Natural killer cell (primary cell): ENCODE results near the gene PPP1R27. TPM values are rescaled to one million over a fixed set of nuclear protein-coding genes. Genes with fewer than 3 reads are reported as not detected.

ENCODE experiments used
- ATAC-seq, 3 donors: fragments of 150-1000 bp in 2 of 3; fragments of 200-7000 bp in 1 of 3; cut with Tn5 transposase; 1 replicate in 1 of 3; 2 replicates in 2 of 3; pipeline ENCODE4 v1.10.0; 2021; ENCODE audit warnings: mild to moderate bottlenecking in 2 of 3, moderate library complexity in 2 of 3
- DNase-seq, 2 donors: peaks; one replicate each; pipeline versions ENCODE4 v3.0.0 to v3.0.0-alpha.2; 2013 to 2021; ENCODE audit warnings: mixed read lengths in 1 of 2
- H3K27ac ChIP-seq: one replicate; pipeline ENCODE4 v1.5.1; 2013; ENCODE audit warnings: mild to moderate bottlenecking, low read length
- H3K27me3 ChIP-seq: one replicate; pipeline ENCODE4 v1.6.1; 2013; ENCODE audit warnings: low read length; ENCODE audit not compliant: control insufficient read depth, insufficient read depth
- H3K36me3 ChIP-seq: one replicate; pipeline ENCODE4 v1.6.1; 2013; ENCODE audit warnings: low read length; ENCODE audit not compliant: control insufficient read depth, insufficient read depth
- H3K4me1 ChIP-seq: one replicate; pipeline ENCODE4 v1.6.1; 2013; ENCODE audit warnings: low read length; ENCODE audit not compliant: control insufficient read depth, insufficient read depth
- H3K4me3 ChIP-seq: one replicate; pipeline ENCODE4 v1.5.1; 2013; ENCODE audit warnings: low read length
- H3K9me3 ChIP-seq: one replicate; pipeline ENCODE4 v1.6.1; 2013; ENCODE audit warnings: low read length; ENCODE audit not compliant: control insufficient read depth, insufficient read depth
- H3K27ac Mint-ChIP-seq, 2 donors: one replicate each; pipeline ENCODE4 v1.8.0; 2022; ENCODE audit warnings: mild to moderate bottlenecking in 2 of 2, mixed read lengths in 2 of 2, moderate library complexity in 1 of 2
- H3K27me3 Mint-ChIP-seq, 2 donors: one replicate each; pipeline ENCODE4 v1.8.0; 2022; ENCODE audit warnings: low read depth in 2 of 2, mixed read lengths in 2 of 2
- H3K36me3 Mint-ChIP-seq: one replicate; pipeline ENCODE4 v1.8.0; 2022; ENCODE audit warnings: mixed read lengths
- H3K4me1 Mint-ChIP-seq, 2 donors: one replicate each; pipeline ENCODE4 v1.8.0; 2022; ENCODE audit warnings: mixed read lengths in 2 of 2
- H3K4me3 Mint-ChIP-seq: one replicate; pipeline ENCODE4 v1.8.0; 2022; ENCODE audit warnings: mild to moderate bottlenecking, moderate library complexity, mixed read lengths
- H3K9me3 Mint-ChIP-seq, 2 donors: one replicate each; pipeline ENCODE4 v1.8.0; 2022; ENCODE audit warnings: mixed read lengths in 2 of 2
- WGBS: methylation state at CpG from one replicate; pipeline ENCODE4 v1.1.7; 2013; ENCODE audit warnings: missing lambda C conversion rate; ENCODE audit not compliant: insufficient coverage; 5-methylcytosine and 5-hydroxymethylcytosine counted together
- intact Hi-C: fragments of 100-400 bp; cut with micrococcal nuclease; formaldehyde crosslinking; loops from one replicate; pipeline ENCODE4 v1.14.2; 2022
- total RNA-seq, 4 donors: library from RNA; stranded (reverse); fragments of 120-200 nt in 1 of 4; gene quantifications; one replicate each; pipeline versions ENCODE4 v1.2.3 to v1.2.4, GENCODE V29; 2013 to 2022
- TF ChIP-seq, protein P1 (sequence below): fragments of 200-600 bp; IDR thresholded peaks from one replicate; pipeline ENCODE4 v1.8.0; 2022; ENCODE audit warnings: antibody characterized with exemption

PPP1R27 gene
- total RNA-seq, 3 donors from 2014 or later (not counting 1 experiment from before 2014, with no cell fraction given), result not detected

GRCh38 chr17:81806461-81807209, 28.2 kb downstream of the PPP1R27 start:
- no peak overlapping the region for H3K4me3 Mint-ChIP-seq
- no peak for ATAC-seq

GRCh38 chr17:81805707-81806460, 29.0 kb downstream of the PPP1R27 start:
- Mint-ChIP-seq H3K36me3 (no peaks in the 10 kb centered on the region), H3K4me3 (no peak overlapping the region), H3K4me1 (peaks cover 0 to 4% of the 10 kb centered on the region in 2 donors), H3K9me3 (no peaks in the 10 kb centered on the region), H3K27me3 (peaks cover 20 to 34% of the 10 kb centered on the region in 2 donors), H3K27ac (no peak overlapping the region)
- WGBS, result 77% methylated on average over 18 of the region's 18 CpGs
- ATAC-seq (no peak), DNase-seq (no peak)
- H3K4me1 ChIP-seq, result no peaks in the 10 kb centered on the region
- TF ChIP-seq, protein P1, sequence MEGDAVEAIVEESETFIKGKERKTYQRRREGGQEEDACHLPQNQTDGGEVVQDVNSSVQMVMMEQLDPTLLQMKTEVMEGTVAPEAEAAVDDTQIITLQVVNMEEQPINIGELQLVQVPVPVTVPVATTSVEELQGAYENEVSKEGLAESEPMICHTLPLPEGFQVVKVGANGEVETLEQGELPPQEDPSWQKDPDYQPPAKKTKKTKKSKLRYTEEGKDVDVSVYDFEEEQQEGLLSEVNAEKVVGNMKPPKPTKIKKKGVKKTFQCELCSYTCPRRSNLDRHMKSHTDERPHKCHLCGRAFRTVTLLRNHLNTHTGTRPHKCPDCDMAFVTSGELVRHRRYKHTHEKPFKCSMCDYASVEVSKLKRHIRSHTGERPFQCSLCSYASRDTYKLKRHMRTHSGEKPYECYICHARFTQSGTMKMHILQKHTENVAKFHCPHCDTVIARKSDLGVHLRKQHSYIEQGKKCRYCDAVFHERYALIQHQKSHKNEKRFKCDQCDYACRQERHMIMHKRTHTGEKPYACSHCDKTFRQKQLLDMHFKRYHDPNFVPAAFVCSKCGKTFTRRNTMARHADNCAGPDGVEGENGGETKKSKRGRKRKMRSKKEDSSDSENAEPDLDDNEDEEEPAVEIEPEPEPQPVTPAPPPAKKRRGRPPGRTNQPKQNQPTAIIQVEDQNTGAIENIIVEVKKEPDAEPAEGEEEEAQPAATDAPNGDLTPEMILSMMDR, result no peak
- no peak overlapping the region for H3K4me3 ChIP-seq
- H3K9me3 ChIP-seq, result no peaks in the 10 kb centered on the region
- intact Hi-C loops, result no loop called here
- no peaks in the 10 kb centered on the region for H3K36me3 ChIP-seq
- peaks cover 17% of the 10 kb centered on the region for H3K27me3 ChIP-seq
- no peak overlapping the region for H3K27ac ChIP-seq

More at GRCh38 chr17:81806461-81807209, 28.2 kb downstream of the PPP1R27 start:
- Mint-ChIP-seq H3K36me3 (no peaks in the 10 kb centered on the region), H3K27me3 (peaks cover 13 to 29% of the 10 kb centered on the region in 2 donors), H3K9me3 (no peaks in the 10 kb centered on the region), H3K4me1 (peaks cover 0 to 4% of the 10 kb centered on the region in 2 donors), H3K27ac (no peak overlapping the region)
- intact Hi-C loops, result no loop called here
- Histone ChIP-seq H3K36me3 (no peaks in the 10 kb centered on the region), H3K27ac (no peak overlapping the region), H3K4me3 (no peak overlapping the region), H3K27me3 (peaks cover 17% of the 10 kb centered on the region), H3K4me1 (no peaks in the 10 kb centered on the region), H3K9me3 (no peaks in the 10 kb centered on the region)
- 39% methylated on average over 23 of the region's 23 CpGs for WGBS
- DNase-seq, result no peak
- TF ChIP-seq, protein P1, result no peak

- no peaks in the 10 kb centered on the region for H3K9me3 ChIP-seq
- no peak overlapping the region for H3K27ac Mint-ChIP-seq
- no peak overlapping the region for H3K4me3 ChIP-seq
- TF ChIP-seq, protein P1, result no peak
- no peaks in the 10 kb centered on the region for H3K36me3 Mint-ChIP-seq
- H3K27ac ChIP-seq, result no peak overlapping the region
- H3K4me1 Mint-ChIP-seq, result peaks cover 0 to 4% of the 10 kb centered on the region in 2 donors
- no peaks in the 10 kb centered on the region for H3K36me3 ChIP-seq
- H3K4me3 Mint-ChIP-seq, result no peak overlapping the region
- no peaks in the 10 kb centered on the region for H3K4me1 ChIP-seq
- H3K27me3 Mint-ChIP-seq, result peaks cover 25 to 41% of the 10 kb centered on the region in 2 donors
- H3K27me3 ChIP-seq, result peaks cover 17% of the 10 kb centered on the region
- intact Hi-C loops, result no loop called here
- no peak for ATAC-seq
- DNase-seq, result no peak
- WGBS, result 7% methylated on average over 63 of the region's 65 CpGs
- no peaks in the 10 kb centered on the region for H3K9me3 Mint-ChIP-seq
Observed at GRCh38 chr17:81804559-81805399, 30.1 kb downstream of the PPP1R27 start.
